Measurements from ENCODE around the gene AFG1L. TPM values are rescaled to one million over a fixed set of nuclear protein-coding genes. Genes with fewer than 3 reads are reported as not detected.

AFG1L gene
- total and polyA plus RNA-seq, 11 donors, result 1.9 to 16.6 (median 10.9) TPM

DNA sequence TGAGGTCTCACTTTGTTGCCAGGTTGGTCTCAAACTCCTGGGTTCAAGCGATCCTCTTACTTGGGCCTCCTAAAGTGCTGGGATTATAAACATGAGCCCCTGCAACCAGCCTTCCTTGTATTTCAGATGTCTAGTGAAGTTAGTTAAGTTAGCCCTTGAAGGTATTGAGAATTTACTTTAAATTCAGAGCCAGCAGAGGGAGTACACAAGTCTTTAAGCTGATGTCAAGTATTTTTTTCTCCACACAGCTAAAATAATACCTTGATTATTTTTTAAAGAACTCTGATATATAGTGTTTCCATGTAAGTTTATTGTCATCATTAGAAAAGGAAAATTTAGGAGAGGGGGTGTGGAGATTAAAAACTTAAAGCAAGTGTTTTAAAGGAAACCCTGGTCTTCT lies 275.7 kb downstream of the AFG1L start:
- TF ChIP-seq POLR2A (IDR thresholded peaks at IDR 0.05) (no peak), CTCF (IDR thresholded peaks at IDR 0.05) (no peak)
- Histone ChIP-seq H3K36me3 (peaks cover 0 to 70% (median 58%) of the 10 kb centered on the region in 9 donors), H3K4me1 (peaks cover 4 to 93% (median 51%) of the 10 kb centered on the region in 12 donors), H3K27me3 (no peaks in the 10 kb centered on the region), H3K27ac (no peak overlapping the region), H3K4me3 (no peak overlapping the region), H3K9me3 (no peaks in the 10 kb centered on the region)
- DNase-seq (no peak), ATAC-seq (no peak)
- WGBS, 4 donors, result 95 to 100% (median 97%) methylated on average over 1 of the region's 1 CpG
- intact Hi-C loops (cut with DNase I), result no loop called here

GRCh38 chr6:108574457-108575141 lies 279.7 kb downstream of the AFG1L start:
- Histone ChIP-seq H3K36me3 (peaks cover 0 to 51% (median 32%) of the 10 kb centered on the region in 9 donors), H3K27ac (peak overlapping the region in 8 of 12 donors; percentile 2 to 89 (median 18)), H3K27me3 (no peaks in the 10 kb centered on the region), H3K4me1 (peaks cover 12 to 93% (median 66%) of the 10 kb centered on the region in 12 donors), H3K4me3 (no peak overlapping the region), H3K9me3 (no peaks in the 10 kb centered on the region)
- intact Hi-C loops (cut with DNase I), result no loop called here
- TF ChIP-seq POLR2A (IDR thresholded peaks at IDR 0.05) (no peak), CTCF (IDR thresholded peaks at IDR 0.05) (no peak)
- ATAC-seq (peak; percentile 57 to 81 (median 67)), DNase-seq (peak in 2 of 5 donors; percentile 34 to 47)
- WGBS, 4 donors, result 36 to 43% (median 41%) methylated on average over 4 of the region's 4 CpGs

Other genes with a start within 250 kb of the AFG1L start
- gene OSTM1, start 220.3 kb upstream of the AFG1L start, total RNA-seq, result 10 to 100 TPM; 29.3 to 69.3 (median 45.3) TPM
- 10 to 100 TPM; 19.0 to 30.1 TPM for gene OSTM1, start 220.3 kb upstream of the AFG1L start, polyA plus RNA-seq
- gene NR2E1, start 129.0 kb upstream of the AFG1L start, total RNA-seq, result not detected
- not detected for gene NR2E1, start 129.0 kb upstream of the AFG1L start, polyA plus RNA-seq
- 100 to 1,000 TPM; 180 to 259 (median 241) TPM for gene SNX3, start 34.0 kb upstream of the AFG1L start, total RNA-seq
- 100 to 1,000 TPM; 214 to 229 TPM for gene SNX3, start 34.0 kb upstream of the AFG1L start, polyA plus RNA-seq

Data from heart left ventricle (tissue), 16 donors.